Kidney glomerular epithelial cell (primary cell): Measurements from ENCODE around the gene DHX58.
"Not testable (repeated sequence)": the region's sequence is repeated elsewhere in the genome, so short reads cannot be mapped to it uniquely, and the experiment has no call there.

ENCODE experiments used
- DNase-seq: peaks from one replicate; lab custom pipeline; 2025; lab: John Stamatoyannopoulos, UW

Gene DHX58

DNA sequence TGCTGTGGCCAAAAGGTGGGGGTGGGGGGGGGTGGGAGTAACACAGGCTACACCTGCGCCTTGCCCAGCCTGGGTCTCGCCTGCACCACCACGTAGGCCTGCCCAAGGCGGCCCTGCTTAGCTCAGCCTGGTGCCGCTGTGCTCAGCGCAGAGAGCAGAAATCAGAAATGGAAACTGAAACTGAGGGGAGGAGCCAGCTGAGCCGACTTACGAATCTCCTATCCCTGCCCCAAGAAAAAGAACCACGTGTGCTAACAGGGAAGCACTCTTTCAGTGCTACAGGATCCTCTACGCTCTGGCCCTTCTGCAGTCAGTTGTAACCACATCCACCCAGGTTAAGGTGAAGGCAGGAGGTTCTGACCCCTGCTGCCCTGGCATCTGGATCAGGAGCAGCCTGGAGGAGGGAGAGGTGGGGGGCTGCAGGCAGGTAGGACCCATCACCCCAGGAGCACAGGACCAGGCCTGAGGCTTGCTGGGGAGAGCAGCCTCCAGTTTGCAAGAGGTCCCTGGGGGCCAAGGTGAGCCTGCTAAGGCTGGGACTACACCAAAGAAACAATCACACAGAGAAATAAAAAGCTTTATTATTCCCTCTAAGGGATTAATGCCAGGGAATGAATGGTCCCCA, at the start of gene DHX58:
DHX58 (minus strand) TSS at position 163 of the 625 bp plus-strand sequence. CDS start 822 bp downstream, outside the sequence.
- DNase-seq = peak; percentile 78

DNA sequence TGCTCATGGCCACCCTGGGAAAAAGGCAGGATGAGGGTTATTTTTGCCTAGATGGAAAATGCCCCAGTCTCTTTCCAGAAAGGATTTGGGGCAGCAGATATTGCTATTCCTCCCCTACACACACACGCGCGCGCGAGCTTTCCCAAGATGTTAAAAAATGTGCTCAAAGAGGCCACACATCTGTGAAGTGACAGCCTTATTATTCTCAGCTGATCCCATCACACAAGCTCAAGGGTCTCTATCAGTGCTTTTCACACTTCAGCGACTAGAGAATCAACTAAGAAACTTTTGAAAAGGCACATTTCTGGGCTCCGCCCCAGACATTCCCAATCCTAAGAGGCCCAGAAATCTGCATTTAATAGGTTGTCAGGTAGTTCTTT, 48.0 kb upstream of the DHX58 start:
- DNase-seq = no peak

DNA sequence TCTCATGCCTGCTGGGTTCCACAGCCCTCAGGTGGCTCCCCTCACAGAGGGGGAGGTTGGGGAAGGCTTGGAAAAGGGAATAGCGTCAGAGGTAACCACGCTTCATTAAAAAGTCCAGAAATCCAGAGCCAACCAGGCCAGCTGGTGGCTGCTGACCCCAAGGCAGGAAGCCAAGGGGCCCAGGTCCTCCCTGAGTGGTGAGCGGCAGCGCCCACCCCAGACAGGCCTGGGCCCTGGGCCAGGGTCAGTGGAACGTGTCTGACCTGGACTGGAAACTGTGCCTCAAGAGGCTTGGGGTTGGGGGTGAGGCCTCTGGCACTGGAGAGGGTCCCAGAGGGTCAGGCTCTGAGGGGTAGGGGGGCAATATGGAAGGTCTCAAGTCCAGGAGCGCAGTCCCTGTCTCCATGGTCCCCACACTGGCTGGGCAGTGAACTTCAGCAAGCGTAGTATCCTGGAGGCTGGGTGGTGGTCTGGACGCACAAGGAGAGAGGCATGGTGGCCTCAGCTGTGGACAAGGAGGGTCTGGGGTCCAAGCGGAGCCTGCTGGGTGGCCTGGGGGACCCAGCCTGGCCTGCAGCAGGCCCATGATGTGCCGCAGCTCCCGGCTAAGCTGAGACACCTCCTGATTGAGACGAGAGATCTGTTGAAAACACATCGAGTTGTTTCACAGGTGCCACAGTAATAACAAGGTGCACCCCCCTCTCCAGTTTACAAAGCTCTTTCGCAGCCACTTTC, 47.4 kb upstream of the DHX58 start:
- DNase-seq = no peak

DNA sequence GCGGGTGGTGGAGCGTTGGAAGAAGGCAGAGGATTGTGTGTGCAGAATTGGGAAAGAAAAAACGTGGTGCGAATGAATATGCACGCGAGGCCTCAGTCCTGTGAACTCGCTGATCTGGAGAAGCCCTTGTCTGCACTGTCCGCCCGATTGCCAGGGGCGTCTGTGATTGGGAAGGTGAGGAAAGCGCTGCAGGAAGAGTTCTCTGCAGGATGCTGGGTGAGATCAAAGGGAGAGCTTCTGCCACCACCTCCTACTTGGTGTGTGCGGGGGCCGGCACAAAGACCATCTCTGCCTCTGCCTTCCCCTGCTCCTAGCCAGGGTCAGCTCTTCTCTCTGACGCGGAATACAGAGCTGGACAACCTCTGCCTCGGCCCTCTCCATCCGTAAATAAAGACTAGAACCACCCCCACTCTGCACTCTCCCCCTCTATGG, 43.1 kb upstream of the DHX58 start:
- DNase-seq = no peak

DNA sequence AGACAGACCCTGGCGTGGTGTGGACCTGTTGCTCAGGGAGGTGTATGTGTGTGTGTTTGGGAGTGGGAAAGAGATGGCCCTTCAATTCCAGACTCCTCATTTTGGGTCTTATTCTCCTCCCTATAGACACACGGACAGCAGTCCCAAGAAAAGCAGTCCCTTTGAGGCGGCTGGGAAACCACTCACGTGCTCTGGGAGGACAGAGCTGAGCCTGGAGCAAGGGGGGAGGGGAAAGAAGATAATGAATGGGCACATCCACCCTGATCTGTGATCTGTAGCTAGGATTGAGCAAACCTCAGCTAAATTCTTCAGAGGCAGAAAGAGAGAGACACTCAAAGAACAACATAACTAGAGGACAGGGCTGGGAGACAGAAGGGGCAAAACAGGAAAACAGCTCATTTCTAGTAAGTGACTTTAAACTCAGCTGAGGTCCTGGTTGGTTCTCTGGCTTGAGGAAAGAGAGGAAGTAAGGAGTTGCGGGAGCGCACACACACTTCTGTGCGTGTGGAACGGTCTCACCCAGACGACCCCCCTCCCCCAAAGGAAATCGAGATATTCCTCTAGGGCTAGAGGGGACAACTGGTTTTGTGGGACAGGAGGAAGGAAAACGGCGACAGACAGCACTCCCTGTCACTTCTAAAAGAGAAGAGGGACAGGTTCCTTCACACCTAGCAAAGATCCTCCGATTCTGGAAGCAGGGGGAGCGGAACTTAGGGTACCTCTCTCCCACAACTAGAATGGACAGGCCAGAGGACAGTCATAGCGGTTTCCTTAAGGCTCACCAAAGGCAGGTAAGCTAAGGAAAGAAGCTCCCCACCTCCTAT, 41.6 kb upstream of the DHX58 start:
- no peak for DNase-seq

DNA sequence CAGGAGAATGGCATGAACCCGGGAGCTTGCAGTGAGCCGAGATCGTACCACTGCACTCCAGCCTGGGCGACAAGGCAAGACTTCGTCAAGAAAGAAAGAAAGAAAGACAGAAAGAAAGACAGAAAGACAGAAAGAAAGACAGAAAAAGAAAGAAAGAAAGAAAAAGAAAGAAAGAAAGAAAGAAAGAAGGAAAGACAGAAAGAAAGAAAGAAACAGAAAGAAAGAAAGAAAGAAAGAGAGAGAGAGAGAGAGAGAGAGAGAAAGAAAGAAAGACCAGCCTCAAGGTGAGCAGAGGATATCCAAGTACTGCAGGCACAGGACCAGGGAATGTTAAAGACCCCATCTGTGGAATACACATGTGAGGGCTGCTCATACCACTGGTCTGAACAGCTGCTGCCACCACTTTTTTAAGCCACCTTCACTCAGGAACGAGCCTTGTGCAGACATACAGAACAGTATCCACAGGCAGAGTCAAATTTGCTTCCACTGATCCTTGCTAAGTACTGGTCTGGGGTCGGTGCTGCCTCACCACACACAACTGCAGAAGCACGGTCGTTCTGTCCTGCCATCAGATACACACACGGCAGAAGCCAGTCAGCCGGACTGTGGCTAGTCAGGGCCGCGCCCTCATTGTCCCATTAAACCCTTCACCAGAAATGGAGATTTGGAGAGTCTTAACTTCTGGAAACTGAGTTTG, 34.5 kb upstream of the DHX58 start:
- no peak for DNase-seq

DNA sequence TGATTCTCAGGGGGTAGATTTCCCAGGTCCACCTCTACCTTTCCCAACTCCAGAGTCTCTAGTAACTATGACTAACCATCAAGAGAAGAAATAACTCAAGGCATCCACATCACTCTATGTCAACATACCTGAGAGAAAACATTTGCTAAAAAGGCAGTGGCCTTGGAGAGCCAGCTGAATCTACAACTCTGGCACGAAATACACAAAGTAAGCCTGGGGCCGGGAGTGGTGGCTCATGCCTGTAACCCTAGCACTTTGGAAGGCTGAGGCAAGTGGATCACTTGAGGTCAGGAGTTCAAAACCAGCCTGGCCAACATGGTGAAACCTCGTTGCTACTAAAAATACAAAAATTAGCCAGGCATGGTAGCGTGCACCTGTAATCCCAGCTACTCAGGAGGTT, 30.6 kb upstream of the DHX58 start:
- not testable (repeated sequence) for DNase-seq

DNA sequence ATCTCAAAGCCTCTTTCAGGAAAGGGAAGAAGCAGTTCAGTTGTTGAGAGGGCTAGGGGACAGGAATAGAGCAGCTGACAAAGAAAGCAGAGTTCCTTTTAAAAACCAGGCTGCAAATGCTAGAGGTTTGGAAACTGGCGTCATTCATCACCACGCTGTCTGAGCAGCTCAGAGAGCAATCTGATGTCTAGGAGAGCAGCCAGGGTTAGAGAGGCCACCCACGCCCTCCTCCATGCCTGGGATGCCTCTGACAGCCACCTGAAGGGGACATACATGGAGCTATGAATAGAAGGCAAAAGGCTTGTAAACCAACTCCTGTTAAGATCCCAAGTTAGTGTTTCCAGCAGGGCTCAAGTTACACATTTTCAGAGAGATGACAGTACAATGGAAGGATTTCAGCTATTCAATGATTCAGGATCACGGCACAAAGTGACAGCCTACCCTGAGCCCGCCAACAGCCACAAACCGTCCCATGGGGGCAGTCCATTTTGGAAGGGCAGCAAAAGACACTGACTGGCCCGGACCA, 29.9 kb upstream of the DHX58 start:
- no peak for DNase-seq

DNA sequence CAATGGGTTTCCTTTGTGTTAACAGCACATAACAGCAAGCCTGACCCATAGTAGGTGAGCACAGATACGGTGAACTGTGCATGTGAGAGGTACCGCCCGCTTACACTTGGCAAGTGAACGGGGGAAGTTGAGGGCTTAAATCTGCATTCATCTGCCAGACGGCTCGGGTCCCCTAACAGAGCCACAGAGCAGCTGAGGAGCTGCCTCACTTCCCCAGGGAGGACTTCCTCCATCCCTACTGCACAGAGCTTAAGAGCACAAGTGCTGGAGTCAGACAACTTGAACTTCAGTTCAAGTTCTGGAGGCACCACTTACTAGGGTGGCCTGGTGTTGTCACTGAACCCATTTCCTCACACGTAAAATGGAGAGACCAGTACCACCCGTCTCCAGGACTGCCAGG, 28.9 kb upstream of the DHX58 start:
- no peak for DNase-seq

DNA sequence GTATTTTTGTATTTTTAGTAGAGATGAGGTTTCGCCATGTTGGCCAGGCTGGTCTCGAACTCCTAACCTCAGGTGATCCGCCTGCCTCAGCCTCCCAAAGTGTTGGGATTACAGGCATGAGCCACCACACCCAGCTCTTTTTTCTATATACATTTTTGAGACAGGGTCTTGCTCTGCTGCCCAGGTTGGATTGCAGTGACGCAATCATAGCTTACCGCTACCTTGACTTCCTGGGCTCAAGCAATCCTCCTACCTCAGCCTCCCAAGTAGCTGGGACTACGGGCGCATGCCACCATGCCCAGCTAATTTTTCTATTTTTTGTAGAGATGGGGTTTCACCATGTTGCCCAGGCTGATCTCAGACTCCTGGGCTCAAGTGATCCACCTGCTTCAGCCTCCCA, 28.2 kb upstream of the DHX58 start:
- DNase-seq = not testable (repeated sequence)

DNA sequence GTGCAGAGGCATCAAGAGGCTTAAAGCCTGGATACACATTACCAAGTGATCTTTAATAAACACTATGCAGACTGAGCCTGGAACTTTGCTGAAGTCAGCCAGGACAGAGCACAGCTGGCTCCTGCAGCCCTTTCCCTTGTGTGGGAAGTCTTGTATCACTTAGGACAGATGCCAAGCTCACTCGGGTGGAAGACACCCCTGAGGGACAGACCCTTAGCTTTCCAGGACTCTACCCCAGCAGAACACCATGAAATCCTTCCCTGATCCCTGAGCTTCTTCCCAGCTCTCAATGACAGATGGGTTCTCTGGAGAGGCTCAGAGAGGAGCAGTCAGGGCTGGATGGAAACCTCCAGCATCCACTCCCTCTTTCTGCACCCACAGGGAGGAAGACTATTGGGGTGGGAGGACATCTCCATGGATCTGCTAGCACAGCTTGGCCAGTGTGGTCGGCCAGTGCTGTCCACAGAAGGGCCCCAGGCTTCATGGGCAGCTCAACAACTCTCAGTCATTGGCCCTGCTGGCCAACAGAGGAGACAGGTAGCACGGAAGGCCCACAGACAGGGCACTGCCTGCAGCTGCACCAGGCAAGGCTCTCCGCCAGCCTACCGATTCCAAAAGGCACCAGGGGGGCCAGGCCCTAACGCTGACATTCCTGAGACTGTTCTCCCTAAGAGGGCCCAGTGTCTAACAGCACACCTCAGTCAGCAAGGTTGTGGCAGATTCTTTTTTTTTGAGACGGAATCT, 26.4 kb upstream of the DHX58 start:
- no peak for DNase-seq

DNA sequence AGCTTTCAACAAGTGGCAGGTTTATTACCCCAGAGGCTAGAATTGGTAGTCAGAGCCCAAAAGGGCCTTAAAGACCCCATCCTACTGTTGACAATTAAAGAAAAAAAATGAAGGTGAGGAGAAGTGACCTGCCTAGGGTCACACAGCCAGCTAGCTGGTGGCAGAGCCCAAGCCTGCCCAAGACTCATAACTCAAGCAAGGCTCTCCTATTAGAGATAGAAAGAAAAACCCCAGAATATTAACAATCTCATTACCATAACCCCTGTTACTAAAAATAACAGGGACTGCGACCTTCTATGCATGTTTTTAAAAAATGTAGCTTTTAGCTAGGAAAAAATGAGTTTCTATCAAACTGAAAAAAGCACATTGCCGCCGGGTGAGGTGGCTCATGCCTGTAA, 24.1 kb upstream of the DHX58 start:
- DNase-seq = no peak

DNA sequence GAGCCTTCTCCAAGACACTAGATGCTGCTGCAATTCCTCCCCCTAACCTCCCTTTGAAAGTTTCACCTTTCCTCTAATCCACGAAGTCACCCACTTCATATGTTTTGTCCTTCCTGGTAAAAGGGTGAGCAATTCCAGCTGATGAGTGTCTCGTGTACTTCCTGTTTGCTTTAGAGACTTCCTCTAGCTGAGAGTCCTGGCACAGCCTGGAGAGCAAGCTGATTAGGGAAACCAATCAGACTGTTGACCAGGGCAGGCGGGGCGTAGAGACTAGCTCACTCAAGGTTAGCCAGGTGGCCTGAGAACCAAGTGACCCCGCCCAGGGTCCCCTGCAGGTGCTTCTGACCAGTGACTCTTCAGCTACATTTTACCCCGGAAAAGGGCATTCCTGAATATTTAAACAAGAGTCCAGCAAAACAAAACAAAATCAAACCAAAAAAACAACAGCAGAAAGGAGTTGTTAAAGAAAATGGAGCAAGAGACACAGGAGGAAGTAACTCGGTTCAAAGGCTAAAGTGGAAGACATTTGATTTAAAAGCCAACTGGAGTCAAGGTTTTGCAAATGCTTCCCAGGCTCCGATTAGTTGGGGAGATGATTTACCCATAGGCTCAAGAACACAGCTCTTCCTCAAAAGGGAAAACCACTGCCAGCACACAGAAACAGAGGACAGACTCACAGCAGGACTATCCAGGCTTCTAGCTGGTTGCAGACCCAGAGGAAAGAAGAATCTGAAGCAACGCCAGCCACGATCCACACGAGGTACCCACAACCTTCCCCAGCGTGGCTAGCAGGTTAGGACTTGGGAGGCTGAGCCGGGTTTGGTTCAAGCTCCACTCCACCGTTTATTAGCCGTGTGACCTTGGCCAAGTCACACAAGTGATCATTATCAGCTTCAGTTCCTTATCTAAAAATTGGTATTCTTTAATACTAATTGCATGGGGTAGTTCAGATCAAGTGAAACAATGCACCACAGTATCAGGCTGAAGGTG, 23.4 kb upstream of the DHX58 start:
- peak; percentile 58 for DNase-seq

DNA sequence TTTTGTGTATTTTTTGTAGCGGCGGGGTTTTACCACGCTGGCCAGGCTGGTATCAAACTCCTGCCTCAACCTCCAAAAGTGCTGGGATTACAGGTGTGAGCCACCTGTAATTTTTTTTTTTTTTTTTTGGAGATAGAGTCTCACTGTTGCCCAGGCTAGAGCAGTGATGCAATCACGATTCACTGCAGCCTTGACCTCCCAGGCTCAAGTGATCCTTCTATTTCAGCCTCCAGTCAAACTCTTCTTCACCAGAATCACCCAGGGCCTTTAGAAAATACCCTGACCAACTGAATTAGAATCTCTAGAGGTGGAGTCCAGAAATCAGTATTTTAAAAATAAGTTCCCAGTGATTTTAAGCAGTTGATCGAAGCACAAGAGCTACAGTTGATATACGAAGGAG, 22.6 kb upstream of the DHX58 start:
- no peak for DNase-seq

DNA sequence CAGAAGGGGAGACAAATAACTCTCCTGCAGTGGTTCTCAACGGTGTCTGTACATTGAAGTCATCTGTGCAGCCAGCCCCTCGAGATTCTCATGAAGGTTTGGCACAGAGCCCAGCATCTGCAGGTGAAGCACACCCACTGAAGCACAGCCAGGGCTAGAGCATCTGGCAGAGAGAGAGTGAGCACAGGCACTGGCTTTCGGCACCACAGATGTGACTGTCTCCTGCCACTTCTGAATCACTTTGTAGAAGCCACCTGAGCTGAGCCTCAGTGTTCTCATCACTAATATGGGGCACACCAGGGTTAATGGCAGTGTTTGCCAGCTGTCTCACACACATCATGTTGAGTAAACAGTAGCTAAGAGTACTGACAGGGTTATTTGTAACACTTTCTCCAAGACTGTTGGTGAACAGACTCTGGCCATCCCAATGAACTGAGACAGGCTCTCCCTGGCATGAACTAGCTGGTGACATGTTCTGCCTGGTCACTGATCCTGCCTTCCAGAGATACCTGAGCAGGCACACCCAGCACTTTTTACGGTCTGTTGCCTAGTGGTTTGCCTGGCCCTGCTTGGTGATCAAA, 21.0 kb upstream of the DHX58 start:
- no peak for DNase-seq

DNA sequence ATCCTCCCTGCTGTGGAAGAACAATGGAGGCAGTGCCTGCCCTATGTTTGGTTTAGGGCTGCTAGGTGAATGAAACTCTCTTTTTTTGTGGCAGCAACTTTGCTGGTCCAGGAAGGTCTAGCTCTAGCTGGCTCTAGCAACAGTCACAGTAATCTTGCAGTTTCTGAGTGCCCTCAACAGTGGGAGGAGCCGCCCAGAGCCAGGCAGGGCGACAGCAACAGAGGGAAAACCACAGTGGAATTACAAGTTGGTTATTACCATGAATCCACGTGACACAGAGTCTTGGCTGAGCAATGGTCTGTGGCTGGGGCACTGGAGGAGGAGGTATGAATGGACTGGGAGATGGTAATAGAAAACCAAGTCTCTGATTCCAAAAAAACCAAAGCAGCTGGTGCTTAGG, 20.4 kb upstream of the DHX58 start:
- peak; percentile 83 for DNase-seq

DNA sequence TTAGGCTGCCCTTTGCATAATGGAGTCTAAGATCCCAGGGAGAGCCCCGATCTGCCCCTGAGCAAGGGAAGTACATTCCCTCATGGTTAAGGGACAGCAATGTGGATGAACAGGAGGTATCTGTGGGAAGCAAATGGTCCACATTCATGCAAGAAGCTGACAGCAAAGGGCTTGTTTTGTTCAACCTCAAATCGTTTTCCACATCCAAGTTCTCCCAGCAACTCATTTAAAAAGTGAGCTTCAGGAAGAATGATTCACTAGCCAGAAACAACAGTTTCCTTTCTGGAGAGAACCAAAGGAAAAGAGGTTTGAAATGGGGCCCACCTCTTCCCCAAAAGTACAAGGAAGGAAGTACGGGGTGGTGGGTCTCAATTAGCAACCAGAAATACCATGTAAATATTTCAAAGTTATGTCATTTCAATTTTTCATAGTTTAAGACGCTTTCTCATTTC, 19.5 kb upstream of the DHX58 start:
- DNase-seq = no peak

DNA sequence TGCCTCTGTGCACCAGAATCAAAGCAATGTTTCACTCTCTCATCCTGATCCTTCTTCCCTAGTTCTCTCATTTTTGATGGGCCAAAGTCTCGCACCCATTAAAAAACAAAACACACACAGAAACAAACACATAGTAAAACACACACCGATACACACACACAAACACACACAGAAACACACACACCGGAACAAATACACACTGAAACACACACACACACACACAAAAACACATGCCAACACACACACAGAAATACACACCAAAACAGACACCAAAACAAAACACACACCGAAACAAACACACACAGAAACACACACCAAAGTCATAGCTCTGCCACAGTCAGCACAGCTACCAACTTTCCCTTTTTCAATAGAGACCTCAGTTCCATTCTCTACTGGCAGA, 18.7 kb upstream of the DHX58 start:
- no peak for DNase-seq

DNA sequence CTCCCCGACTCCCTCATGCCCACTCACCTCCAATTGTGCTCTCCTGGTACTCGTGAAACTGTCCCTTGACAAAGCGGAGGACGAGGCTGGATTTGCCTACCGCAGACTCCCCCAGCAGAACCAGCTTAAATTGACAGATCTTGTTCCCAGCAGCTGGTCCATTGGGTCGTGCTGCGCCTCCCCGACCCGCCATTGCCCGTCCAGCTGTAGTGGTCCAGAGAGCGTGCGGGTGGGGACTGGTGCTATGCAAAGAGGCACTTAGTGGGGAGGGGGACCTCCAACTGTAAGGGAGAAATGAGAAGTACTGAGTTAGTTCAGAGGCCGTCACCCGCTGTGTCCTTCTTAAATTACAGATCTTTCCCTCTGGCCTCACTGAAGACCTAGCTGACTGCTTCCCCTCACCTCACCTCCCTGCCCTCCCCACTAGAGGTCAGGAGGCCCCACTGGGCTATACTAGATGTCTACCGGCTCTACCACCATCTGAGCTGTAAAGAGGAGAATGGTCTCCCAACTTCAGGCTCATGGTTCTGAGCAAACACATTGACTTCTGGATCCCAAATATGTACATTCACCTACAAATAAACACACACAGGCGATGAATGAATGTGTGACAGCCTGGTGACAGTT, 17.9 kb upstream of the DHX58 start:
- DNase-seq = no peak
